ENCODE measurements around the gene ESPN. TPM values are rescaled to one million over a fixed set of nuclear protein-coding genes. Genes with fewer than 3 reads are reported as not detected.

ESPN gene
- total RNA-seq, 1 experiment from 2014 or later: 2.2 TPM

- no peak overlapping the region for H3K4me3 Mint-ChIP-seq (ENCODE audit: low read depth, unreplicated experiment)
- no TSS peak for BruUV-seq (replicated peaks)
- peaks cover 6% of the 10 kb centered on the region for H3K36me3 Mint-ChIP-seq (ENCODE audit: insufficient read depth, unreplicated experiment)
- CTCF ChIA-PET: no interaction called here
- no peak overlapping the region for H3K27ac Mint-ChIP-seq (ENCODE audit: unreplicated experiment)
- DNase-seq: no peak
- H3K4me1 Mint-ChIP-seq (ENCODE audit: low read depth, unreplicated experiment): peaks cover 9% of the 10 kb centered on the region
- intact Hi-C loops (cut with micrococcal nuclease; ENCODE audit: unreplicated experiment): no loop called here
- H3K9me3 Mint-ChIP-seq (ENCODE audit: low read depth, unreplicated experiment): no peaks in the 10 kb centered on the region
- peaks cover 53% of the 10 kb centered on the region for H3K27me3 Mint-ChIP-seq (ENCODE audit: unreplicated experiment)
- TF ChIP-seq CTCF (IDR thresholded peaks at IDR 0.05; ENCODE audit: unreplicated experiment): no peak
Measured at GRCh38 chr1:6416906-6417305, 7.7 kb upstream of the ESPN start.

DNA sequence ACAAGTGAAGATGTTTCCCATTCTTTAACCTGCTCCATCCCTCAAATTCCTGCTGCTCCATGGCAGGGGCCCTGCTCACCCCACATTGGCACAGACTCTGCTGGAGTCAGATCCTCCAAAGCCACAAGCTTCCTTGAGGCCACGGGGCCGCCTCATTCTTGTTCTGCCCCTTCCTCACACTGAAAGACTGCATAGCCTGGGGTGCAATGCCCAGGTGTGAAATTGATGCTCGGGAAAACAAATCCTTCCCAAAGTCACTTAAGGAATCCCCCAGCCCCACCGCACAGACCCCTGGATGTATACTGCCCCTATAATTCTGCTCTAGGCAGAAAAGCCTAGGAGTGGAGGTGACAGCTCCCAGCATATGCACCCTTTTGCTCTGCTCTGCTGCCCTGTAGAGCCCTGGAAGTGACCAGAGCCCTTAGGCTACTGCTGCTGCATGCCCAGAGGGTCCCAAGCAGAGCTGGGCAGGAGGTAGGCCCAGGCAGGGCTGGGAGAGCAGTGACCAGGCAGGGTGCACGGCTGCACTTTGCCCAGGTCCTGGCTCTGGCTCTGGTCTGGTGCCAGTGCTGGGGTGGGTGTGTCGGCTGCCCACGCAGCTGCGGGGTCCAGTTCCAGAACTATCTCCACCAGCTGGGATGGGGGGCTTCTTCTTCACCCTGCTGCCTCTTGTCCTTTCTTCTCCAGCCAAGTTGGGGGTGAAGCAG lies 6.5 kb upstream of the ESPN start:
- TF ChIP-seq CTCF (IDR thresholded peaks at IDR 0.05; ENCODE audit: unreplicated experiment): no peak
- H3K4me3 Mint-ChIP-seq (ENCODE audit: low read depth, unreplicated experiment): no peak overlapping the region
- CTCF ChIA-PET: no interaction called here
- no peak for DNase-seq
- no peak overlapping the region for H3K27ac Mint-ChIP-seq (ENCODE audit: unreplicated experiment)
- no peaks in the 10 kb centered on the region for H3K9me3 Mint-ChIP-seq (ENCODE audit: low read depth, unreplicated experiment)
- H3K4me1 Mint-ChIP-seq (ENCODE audit: low read depth, unreplicated experiment): peaks cover 3% of the 10 kb centered on the region
- intact Hi-C loops (cut with micrococcal nuclease; ENCODE audit: unreplicated experiment): no loop called here
- peaks cover 6% of the 10 kb centered on the region for H3K36me3 Mint-ChIP-seq (ENCODE audit: insufficient read depth, unreplicated experiment)
- H3K27me3 Mint-ChIP-seq (ENCODE audit: unreplicated experiment): peaks cover 65% of the 10 kb centered on the region
- no TSS peak for BruUV-seq (replicated peaks)

GRCh38 chr1:6418668-6419396 lies 5.7 kb upstream of the ESPN start:
- no peak for DNase-seq
- Mint-ChIP-seq H3K27me3 (ENCODE audit: unreplicated experiment) (peaks cover 70% of the 10 kb centered on the region), H3K9me3 (ENCODE audit: low read depth, unreplicated experiment) (no peaks in the 10 kb centered on the region), H3K27ac (ENCODE audit: unreplicated experiment) (no peak overlapping the region), H3K36me3 (ENCODE audit: insufficient read depth, unreplicated experiment) (peaks cover 6% of the 10 kb centered on the region), H3K4me1 (ENCODE audit: low read depth, unreplicated experiment) (no peaks in the 10 kb centered on the region), H3K4me3 (ENCODE audit: low read depth, unreplicated experiment) (peak overlapping the region; percentile 55)
- intact Hi-C loops (cut with micrococcal nuclease; ENCODE audit: unreplicated experiment): no loop called here
- no TSS peak for BruUV-seq (replicated peaks)
- no peak for TF ChIP-seq CTCF (IDR thresholded peaks at IDR 0.05; ENCODE audit: unreplicated experiment)
- CTCF ChIA-PET: interaction anchor here (2.7 kb wide), 1 partner anchor 19 kb away, joined by 9 read pairs; no protein-coding TSS in a partner anchor

GRCh38 chr1:6419397-6419803 lies 5.2 kb upstream of the ESPN start:
- TF ChIP-seq CTCF (IDR thresholded peaks at IDR 0.05; ENCODE audit: unreplicated experiment): no peak
- DNase-seq: no peak
- H3K4me3 Mint-ChIP-seq (ENCODE audit: low read depth, unreplicated experiment): peak overlapping the region; percentile 55

More at GRCh38 chr1:6419397-6419803, 5.2 kb upstream of the ESPN start:
- Mint-ChIP-seq H3K9me3 (ENCODE audit: low read depth, unreplicated experiment) (no peaks in the 10 kb centered on the region), H3K4me1 (ENCODE audit: low read depth, unreplicated experiment) (no peaks in the 10 kb centered on the region), H3K36me3 (ENCODE audit: insufficient read depth, unreplicated experiment) (peaks cover 6% of the 10 kb centered on the region), H3K27ac (ENCODE audit: unreplicated experiment) (no peak overlapping the region), H3K27me3 (ENCODE audit: unreplicated experiment) (peaks cover 76% of the 10 kb centered on the region)
- CTCF ChIA-PET: interaction anchor here (2.7 kb wide), 1 partner anchor 19 kb away, joined by 9 read pairs; no protein-coding TSS in a partner anchor
- BruUV-seq (replicated peaks): no TSS peak
- intact Hi-C loops (cut with micrococcal nuclease; ENCODE audit: unreplicated experiment): no loop called here

All from Calu3 (cell line).